NB4 (cell line): ENCODE data around the gene MUC12.

Source experiments
- CTCF ChIP-seq: IDR thresholded peaks from one replicate; pipeline ENCODE4 v1.5.1; 2012; ENCODE audit warnings: low read depth, low read length
- POLR2A ChIP-seq: IDR thresholded peaks from 2 replicates; pipeline ENCODE4 v1.6.1; 2011; ENCODE audit warnings: mild to moderate bottlenecking; ENCODE audit not compliant: insufficient read length; ENCODE audit errors: extremely low read depth
- TF ChIP-seq, protein P1 (sequence below): IDR thresholded peaks from 2 replicates; pipeline ENCODE4 v1.6.1; 2011; ENCODE audit warnings: low read depth, low read length

- TF ChIP-seq CTCF (no peak), POLR2A (no peak)
- TF ChIP-seq, protein P1, sequence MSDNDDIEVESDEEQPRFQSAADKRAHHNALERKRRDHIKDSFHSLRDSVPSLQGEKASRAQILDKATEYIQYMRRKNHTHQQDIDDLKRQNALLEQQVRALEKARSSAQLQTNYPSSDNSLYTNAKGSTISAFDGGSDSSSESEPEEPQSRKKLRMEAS = no peak
Measured at GRCh38 chr7:100962537-100962936, 6.8 kb upstream of the MUC12 start.
